ENCODE data around the gene KNDC1. TPM values are rescaled to one million over a fixed set of nuclear protein-coding genes. Genes with fewer than 3 reads are reported as not detected.

Gene KNDC1
- total and polyA plus RNA-seq, 10 of the 15 experiments (the other 5 are each of a cell fraction or from before 2014, with no cell fraction given) = 0.03 to 0.11 (median 0.05) TPM; not detected in 7

GRCh38 chr10:133272964-133273420, 113.0 kb downstream of the KNDC1 start:
- no peaks in the 10 kb centered on the region for H3K27me3 ChIP-seq (replicated peaks in 1 of 2; ENCODE audit: control insufficient read depth in 2 of 2, insufficient read depth in 2 of 2, low read length in 1 of 2)
- H3K4me2 ChIP-seq (ENCODE audit: control insufficient read depth, insufficient read depth) = no peak overlapping the region
- H3K9me3 ChIP-seq (replicated peaks; ENCODE audit: control insufficient read depth, insufficient read depth, low read length) = no peaks in the 10 kb centered on the region
- WGBS (ENCODE audit: insufficient coverage, insufficient replicate concordance, low lambda C conversion rate, missing lambda C conversion rate) = 89% methylated on average over 19 of the region's 25 CpGs
- ChIA-PET POLR2A (no interaction called here), CTCF (no interaction called here), SMC1A (ENCODE audit: uncharacterized antibody, unreplicated experiment) (no interaction called here), RAD21 (ENCODE audit: unreplicated experiment) (no interaction called here)
- peaks cover 22% of the 10 kb centered on the region for H3K4me1 ChIP-seq (ENCODE audit: control insufficient read depth, insufficient read depth, low read length)
- H3K4me3 ChIP-seq = no peak overlapping the region
- intact Hi-C loops (cut with micrococcal nuclease; ENCODE audit: unreplicated experiment) (no loop called here), in situ Hi-C loops (cut with MboI) (no loop called here)
- H3K79me2 ChIP-seq (ENCODE audit: control insufficient read depth, insufficient read depth, low read length) = peaks cover 23% of the 10 kb centered on the region
- peaks cover 6 to 35% of the 10 kb centered on the region in 2 experiments for H3K36me3 ChIP-seq (ENCODE audit: control insufficient read depth in 2 of 2, insufficient read depth in 2 of 2, low read length in 1 of 2)
- no TSS peak for BruUV-seq (replicated peaks)
- no peaks in the 10 kb centered on the region; the same call in 1 of the 2 replicates for H4K20me1 ChIP-seq (ENCODE audit: control insufficient read depth, insufficient read depth)
- no peak for TF ChIP-seq BMI1 (IDR thresholded peaks at IDR 0.05; ENCODE audit: borderline replicate concordance)
- TF ChIP-seq MEF2B (IDR thresholded peaks at IDR 0.05; ENCODE audit: partially characterized antibody, poor library complexity, severe bottlenecking) = no peak
- no peak for TF ChIP-seq RBBP5 (conservative IDR thresholded peaks at IDR 0.05)
- no peak for TF ChIP-seq RAD51 (IDR thresholded peaks at IDR 0.05)
- TF ChIP-seq NFYB (IDR thresholded peaks at IDR 0.05; ENCODE audit: insufficient read depth, low read depth, low read length) = no peak
- H3K27ac ChIP-seq (ENCODE audit: control insufficient read depth, insufficient read depth) = no peak overlapping the region
- no peak overlapping the region for H3K9ac ChIP-seq (ENCODE audit: control insufficient read depth, insufficient read depth, low read length)
- no peak for ATAC-seq
- no peak for FAIRE-seq
- H2AFZ ChIP-seq (ENCODE audit: control insufficient read depth, low read depth, low read length) = no peak overlapping the region
- DNase-seq (ENCODE audit: low read depth, low spot score) = no peak

GRCh38 chr10:133273534-133274143, 113.6 kb downstream of the KNDC1 start:
- in situ Hi-C loops (cut with MboI) = no loop called here
- whole genome bisulfite sequencing (ENCODE audit: insufficient coverage, insufficient replicate concordance, low lambda C conversion rate, missing lambda C conversion rate) = 91% methylated on average over 17 of the region's 28 CpGs
- Histone ChIP-seq H3K27ac (ENCODE audit: control insufficient read depth, insufficient read depth) (no peak overlapping the region), H3K36me3 (ENCODE audit: control insufficient read depth in 2 of 2, insufficient read depth in 2 of 2, low read length in 1 of 2) (peaks cover 6 to 34% of the 10 kb centered on the region in 2 experiments), H2AFZ (ENCODE audit: control insufficient read depth, low read depth, low read length) (no peak overlapping the region), H3K4me1 (ENCODE audit: control insufficient read depth, insufficient read depth, low read length) (peaks cover 29% of the 10 kb centered on the region), H3K4me3 (no peak overlapping the region), H3K9ac (ENCODE audit: control insufficient read depth, insufficient read depth, low read length) (no peak overlapping the region), H3K4me2 (ENCODE audit: control insufficient read depth, insufficient read depth) (peak overlapping the region; percentile 48), H3K79me2 (ENCODE audit: control insufficient read depth, insufficient read depth, low read length) (peaks cover 23% of the 10 kb centered on the region), H4K20me1 (ENCODE audit: control insufficient read depth, insufficient read depth) (no peaks in the 10 kb centered on the region; the same call in 1 of the 2 replicates), H3K27me3 (replicated peaks in 1 of 2; ENCODE audit: control insufficient read depth in 2 of 2, insufficient read depth in 2 of 2, low read length in 1 of 2) (no peaks in the 10 kb centered on the region), H3K9me3 (replicated peaks; ENCODE audit: control insufficient read depth, insufficient read depth, low read length) (no peaks in the 10 kb centered on the region)
- FAIRE-seq (no peak), DNase-seq (ENCODE audit: low read depth, low spot score) (no peak), ATAC-seq (no peak)
- TF ChIP-seq NFIC (IDR thresholded peaks at IDR 0.05; ENCODE audit: low read depth, low read length) (no peak), PAX8 (IDR thresholded peaks at IDR 0.05) (no peak)
- POLR2A ChIA-PET = no interaction called here
- CTCF ChIA-PET = interaction anchor here (1.6 to 3.2 kb wide), 3 partner anchors 10 to 117 kb away, joined by 4 to 15 read pairs (median 8); no protein-coding TSS in a partner anchor
- no TSS peak for BruUV-seq (replicated peaks)
- SMC1A ChIA-PET (ENCODE audit: uncharacterized antibody, unreplicated experiment) = no interaction called here
- intact Hi-C loops (cut with micrococcal nuclease; ENCODE audit: unreplicated experiment) = loop anchor here (2.0 kb wide), 1 partner anchor 35 kb away; the partner anchor contains the start of genes TUBGCP2 and ZNF511
- RAD21 ChIA-PET (ENCODE audit: unreplicated experiment) = interaction anchor here (2.4 kb wide), 1 partner anchor 13 kb away, joined by 9 read pairs; no protein-coding TSS in a partner anchor
